Measurements from ENCODE around the gene HDAC4. TPM values are rescaled to one million over a fixed set of nuclear protein-coding genes. Genes with fewer than 3 reads are reported as not detected.

HDAC4 gene
- total RNA-seq, 1 experiment from 2014 or later: 47.6 TPM

- Histone ChIP-seq H3K4me3 (replicated peaks in 1 of 2; ENCODE audit: low read depth in 1 of 2, low read length in 2 of 2) (no peak overlapping the region), H2AFZ (ENCODE audit: low read depth, low read length, poor library complexity, severe bottlenecking) (no peak overlapping the region), H3K79me2 (ENCODE audit: insufficient read depth, low read length) (peaks cover 18% of the 10 kb centered on the region; the same call in 1 of the 2 replicates), H3K9me2 (ENCODE audit: insufficient read depth) (no peaks in the 10 kb centered on the region), H4K20me1 (ENCODE audit: insufficient read depth) (no peaks in the 10 kb centered on the region), H3K36me3 (ENCODE audit: control insufficient read depth in 1 of 2, insufficient read depth in 2 of 2, low read length in 2 of 2) (no peaks in the 10 kb centered on the region), H3K27ac (ENCODE audit: low read depth, low read length) (no peak overlapping the region), H3K9ac (ENCODE audit: low read length) (no peak overlapping the region), H3K4me1 (ENCODE audit: control insufficient read depth in 1 of 2, insufficient read depth in 2 of 2, low read length in 2 of 2) (no peaks in the 10 kb centered on the region), H3K9me3 (ENCODE audit: control insufficient read depth in 1 of 2, insufficient read depth in 1 of 2, low read depth in 1 of 2, low read length in 2 of 2) (no peaks in the 10 kb centered on the region), H3K27me3 (ENCODE audit: insufficient read depth, low read length) (no peaks in the 10 kb centered on the region), H3K4me2 (ENCODE audit: low read length) (no peak overlapping the region)
- no peak for ATAC-seq
- no TSS peak for BruUV-seq (replicated peaks)
- intact Hi-C loops (cut with micrococcal nuclease): no loop called here
- ChIA-PET POLR2A (no interaction called here), RAD21 (ENCODE audit: low non-redundant PET in 1 of 2, low total read pairs in 2 of 2, uncharacterized antibody in 2 of 2, unreplicated experiment in 2 of 2) (no interaction called here), CTCF (interaction anchor here (1.2 kb wide), 1 partner anchor 441 kb away, joined by 3 read pairs; no protein-coding TSS in a partner anchor)
- TF ChIP-seq ZFX (IDR thresholded peaks at IDR 0.05) (no peak), SRF (IDR thresholded peaks at IDR 0.05; ENCODE audit: low read depth) (no peak), RAD21 (IDR thresholded peaks at IDR 0.05; ENCODE audit: low read depth) (no peak)
- DNase-seq (ENCODE audit: low read depth, low spot score): no peak
These were observed 17.6 kb downstream of the HDAC4 start for GRCh38 chr2:239383036-239383758.

GRCh38 chr2:239382384-239382880 lies 18.4 kb downstream of the HDAC4 start:
- Histone ChIP-seq H3K4me3 (replicated peaks in 1 of 2; ENCODE audit: low read depth in 1 of 2, low read length in 2 of 2) (no peak overlapping the region), H3K9me3 (ENCODE audit: control insufficient read depth in 1 of 2, insufficient read depth in 1 of 2, low read depth in 1 of 2, low read length in 2 of 2) (no peaks in the 10 kb centered on the region), H4K20me1 (ENCODE audit: insufficient read depth) (no peaks in the 10 kb centered on the region), H3K4me1 (ENCODE audit: control insufficient read depth in 1 of 2, insufficient read depth in 2 of 2, low read length in 2 of 2) (no peaks in the 10 kb centered on the region), H3K79me2 (ENCODE audit: insufficient read depth, low read length) (peaks cover 18% of the 10 kb centered on the region; the same call in 1 of the 2 replicates), H3K27ac (ENCODE audit: low read depth, low read length) (no peak overlapping the region), H2AFZ (ENCODE audit: low read depth, low read length, poor library complexity, severe bottlenecking) (no peak overlapping the region), H3K4me2 (ENCODE audit: low read length) (no peak overlapping the region), H3K9ac (ENCODE audit: low read length) (no peak overlapping the region), H3K9me2 (ENCODE audit: insufficient read depth) (no peaks in the 10 kb centered on the region), H3K27me3 (ENCODE audit: insufficient read depth, low read length) (no peaks in the 10 kb centered on the region), H3K36me3 (ENCODE audit: control insufficient read depth in 1 of 2, insufficient read depth in 2 of 2, low read length in 2 of 2) (no peaks in the 10 kb centered on the region)
- ATAC-seq (no peak), DNase-seq (ENCODE audit: low read depth, low spot score) (no peak)
- no TSS peak for BruUV-seq (replicated peaks)
- ChIA-PET POLR2A (no interaction called here), CTCF (no interaction called here), RAD21 (ENCODE audit: low non-redundant PET in 1 of 2, low total read pairs in 2 of 2, uncharacterized antibody in 2 of 2, unreplicated experiment in 2 of 2) (no interaction called here)
- TF ChIP-seq ATF3 (IDR thresholded peaks at IDR 0.05) (no peak), ZFX (IDR thresholded peaks at IDR 0.05) (no peak), JUND (IDR thresholded peaks at IDR 0.05) (no peak), TCF7L2 (IDR thresholded peaks at IDR 0.05; ENCODE audit: borderline replicate concordance, extremely low read depth, insufficient read depth, insufficient read length) (no peak), SRF (IDR thresholded peaks at IDR 0.05; ENCODE audit: low read depth) (no peak)
- intact Hi-C loops (cut with micrococcal nuclease): no loop called here
